ENCODE results near the gene ZCWPW1.

- TF ChIP-seq CTCF (IDR thresholded peaks at IDR 0.05) = no peak
- no peak for TF ChIP-seq POLR2A (IDR thresholded peaks at IDR 0.05)
Measured at GRCh38 chr7:100477871-100478267, 49.4 kb upstream of the ZCWPW1 start.
